Parathyroid adenoma (tissue), 2 donors: ENCODE results near the gene MAG.

Source experiments
- H2AFZ ChIP-seq: fragments of 300-600 bp; sonication (generic); one replicate; pipeline ENCODE4 v1.7.0; 2017; ENCODE audit warnings: antibody characterized with exemption, mild to moderate bottlenecking
- H3K27ac ChIP-seq: fragments of 300-600 bp; sonication (generic); one replicate; pipeline ENCODE4 v1.7.0; 2017
- H3K27me3 ChIP-seq: fragments of 300-600 bp; sonication (generic); one replicate; pipeline ENCODE4 v1.7.0; 2017; ENCODE audit warnings: low read length; ENCODE audit not compliant: control insufficient read depth, insufficient read depth
- H3K36me3 ChIP-seq: fragments of 300-600 bp; sonication (generic); one replicate; pipeline ENCODE4 v1.7.0; 2017; ENCODE audit warnings: low read length; ENCODE audit not compliant: control insufficient read depth, insufficient read depth
- H3K4me1 ChIP-seq: fragments of 300-600 bp; sonication (generic); one replicate; pipeline ENCODE4 v1.7.0; 2017; ENCODE audit warnings: control low read depth
- H3K4me2 ChIP-seq: fragments of 300-600 bp; sonication (generic); one replicate; pipeline ENCODE4 v1.7.0; 2017; ENCODE audit warnings: low read length
- H3K4me3 ChIP-seq: fragments of 300-600 bp; sonication (generic); one replicate; pipeline ENCODE4 v1.7.0; 2017; ENCODE audit warnings: low read depth, low read length
- H3K79me2 ChIP-seq: fragments of 300-600 bp; sonication (generic); one replicate; pipeline ENCODE4 v1.7.0; 2017; ENCODE audit warnings: control low read depth
- H3K9ac ChIP-seq: fragments of 300-600 bp; sonication (generic); one replicate; pipeline ENCODE4 v1.7.0; 2017; ENCODE audit warnings: mild to moderate bottlenecking
- H3K9me3 ChIP-seq: fragments of 300-600 bp; sonication (generic); one replicate; pipeline ENCODE4 v1.7.0; 2017; ENCODE audit warnings: low read length; ENCODE audit not compliant: control insufficient read depth
- TF ChIP-seq, protein P1 (sequence below): fragments of 300-600 bp; sonication (generic); IDR thresholded peaks from one replicate; pipeline ENCODE4 v1.7.0; 2017; ENCODE audit warnings: antibody characterized with exemption, mild to moderate bottlenecking
- donor health status: primary hyperparathyroidism.

The MAG gene

DNA sequence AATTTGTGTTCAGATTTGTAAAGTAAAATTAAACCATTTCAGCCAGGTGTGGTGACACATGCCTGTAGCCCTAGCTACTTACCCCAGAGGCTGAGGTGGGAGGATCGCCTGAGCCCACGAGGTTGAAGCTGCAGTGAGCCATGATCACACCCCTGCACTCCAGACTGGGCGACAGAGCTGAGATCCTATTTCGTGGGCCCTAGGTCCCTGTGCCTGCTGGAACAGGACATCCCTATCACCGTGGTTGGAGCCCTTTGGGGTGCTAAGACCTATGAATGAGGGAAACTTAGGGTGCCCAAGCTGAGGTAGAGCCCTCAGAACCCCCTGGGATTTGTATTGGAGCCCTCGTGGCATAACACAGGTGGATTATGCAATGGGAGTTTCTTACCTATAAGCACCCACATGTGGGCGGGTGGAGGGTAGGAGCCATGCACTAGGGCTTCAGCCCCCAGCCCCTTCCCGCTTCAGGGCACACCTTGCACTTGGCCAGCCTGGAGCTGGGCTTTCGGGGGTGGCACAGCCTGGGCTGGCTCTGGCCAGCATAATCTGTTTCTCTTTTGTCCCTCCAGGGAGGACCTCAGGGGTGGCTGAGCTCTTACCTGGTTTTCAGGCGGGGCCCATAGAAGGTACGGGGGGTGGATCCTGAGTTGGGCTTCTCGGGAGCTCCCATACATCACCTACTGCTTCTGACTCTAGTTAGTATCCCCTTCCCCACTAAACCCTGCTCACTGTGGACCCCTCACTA, 30.4 kb upstream of the MAG start:
- Histone ChIP-seq H3K9me3 (no peaks in the 10 kb centered on the region), H3K4me2 (no peak overlapping the region), H3K27me3 (no peaks in the 10 kb centered on the region), H3K27ac (no peak overlapping the region), H3K36me3 (no peaks in the 10 kb centered on the region), H3K79me2 (peaks cover 2% of the 10 kb centered on the region), H2AFZ (no peak overlapping the region), H3K4me1 (peaks cover 10% of the 10 kb centered on the region), H3K9ac (no peak overlapping the region), H3K4me3 (no peak overlapping the region)
- TF ChIP-seq, protein P1, sequence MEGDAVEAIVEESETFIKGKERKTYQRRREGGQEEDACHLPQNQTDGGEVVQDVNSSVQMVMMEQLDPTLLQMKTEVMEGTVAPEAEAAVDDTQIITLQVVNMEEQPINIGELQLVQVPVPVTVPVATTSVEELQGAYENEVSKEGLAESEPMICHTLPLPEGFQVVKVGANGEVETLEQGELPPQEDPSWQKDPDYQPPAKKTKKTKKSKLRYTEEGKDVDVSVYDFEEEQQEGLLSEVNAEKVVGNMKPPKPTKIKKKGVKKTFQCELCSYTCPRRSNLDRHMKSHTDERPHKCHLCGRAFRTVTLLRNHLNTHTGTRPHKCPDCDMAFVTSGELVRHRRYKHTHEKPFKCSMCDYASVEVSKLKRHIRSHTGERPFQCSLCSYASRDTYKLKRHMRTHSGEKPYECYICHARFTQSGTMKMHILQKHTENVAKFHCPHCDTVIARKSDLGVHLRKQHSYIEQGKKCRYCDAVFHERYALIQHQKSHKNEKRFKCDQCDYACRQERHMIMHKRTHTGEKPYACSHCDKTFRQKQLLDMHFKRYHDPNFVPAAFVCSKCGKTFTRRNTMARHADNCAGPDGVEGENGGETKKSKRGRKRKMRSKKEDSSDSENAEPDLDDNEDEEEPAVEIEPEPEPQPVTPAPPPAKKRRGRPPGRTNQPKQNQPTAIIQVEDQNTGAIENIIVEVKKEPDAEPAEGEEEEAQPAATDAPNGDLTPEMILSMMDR = no peak

DNA sequence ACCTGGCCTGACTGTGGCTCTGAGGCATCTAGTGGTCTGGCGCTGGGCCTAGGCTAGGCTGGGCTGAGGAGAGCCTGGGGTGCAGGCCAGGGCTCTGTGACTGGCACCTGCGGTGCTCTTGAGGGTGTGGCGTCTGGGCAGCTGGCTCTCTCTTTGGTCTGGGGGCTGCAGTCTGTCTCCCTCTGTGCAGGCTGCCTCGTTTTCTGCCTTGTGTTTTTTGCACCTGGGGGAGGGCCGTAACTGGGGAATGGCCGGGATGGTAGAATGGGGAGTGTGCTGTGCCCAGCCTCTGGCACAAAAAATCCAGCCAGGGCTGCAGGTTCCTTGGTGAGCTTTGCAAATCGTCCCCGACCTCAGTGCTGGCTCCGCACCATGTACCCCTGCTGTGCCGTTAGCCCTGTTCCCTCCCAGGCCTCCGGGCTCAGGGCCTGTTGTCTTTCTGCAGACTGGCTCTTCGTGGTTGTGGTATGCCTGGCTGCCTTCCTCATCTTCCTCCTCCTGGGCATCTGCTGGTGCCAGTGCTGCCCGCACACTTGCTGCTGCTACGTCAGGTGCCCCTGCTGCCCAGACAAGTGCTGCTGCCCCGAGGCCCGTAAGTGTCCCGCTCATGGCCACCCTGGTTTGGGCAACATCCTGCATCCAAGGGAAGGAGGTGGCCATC, 29.7 kb upstream of the MAG start:
- Histone ChIP-seq H3K36me3 (no peaks in the 10 kb centered on the region), H2AFZ (no peak overlapping the region), H3K27me3 (no peaks in the 10 kb centered on the region), H3K27ac (no peak overlapping the region), H3K79me2 (no peaks in the 10 kb centered on the region), H3K4me3 (no peak overlapping the region), H3K9me3 (no peaks in the 10 kb centered on the region), H3K4me2 (no peak overlapping the region), H3K9ac (no peak overlapping the region), H3K4me1 (peaks cover 10% of the 10 kb centered on the region)
- TF ChIP-seq, protein P1 = no peak

DNA sequence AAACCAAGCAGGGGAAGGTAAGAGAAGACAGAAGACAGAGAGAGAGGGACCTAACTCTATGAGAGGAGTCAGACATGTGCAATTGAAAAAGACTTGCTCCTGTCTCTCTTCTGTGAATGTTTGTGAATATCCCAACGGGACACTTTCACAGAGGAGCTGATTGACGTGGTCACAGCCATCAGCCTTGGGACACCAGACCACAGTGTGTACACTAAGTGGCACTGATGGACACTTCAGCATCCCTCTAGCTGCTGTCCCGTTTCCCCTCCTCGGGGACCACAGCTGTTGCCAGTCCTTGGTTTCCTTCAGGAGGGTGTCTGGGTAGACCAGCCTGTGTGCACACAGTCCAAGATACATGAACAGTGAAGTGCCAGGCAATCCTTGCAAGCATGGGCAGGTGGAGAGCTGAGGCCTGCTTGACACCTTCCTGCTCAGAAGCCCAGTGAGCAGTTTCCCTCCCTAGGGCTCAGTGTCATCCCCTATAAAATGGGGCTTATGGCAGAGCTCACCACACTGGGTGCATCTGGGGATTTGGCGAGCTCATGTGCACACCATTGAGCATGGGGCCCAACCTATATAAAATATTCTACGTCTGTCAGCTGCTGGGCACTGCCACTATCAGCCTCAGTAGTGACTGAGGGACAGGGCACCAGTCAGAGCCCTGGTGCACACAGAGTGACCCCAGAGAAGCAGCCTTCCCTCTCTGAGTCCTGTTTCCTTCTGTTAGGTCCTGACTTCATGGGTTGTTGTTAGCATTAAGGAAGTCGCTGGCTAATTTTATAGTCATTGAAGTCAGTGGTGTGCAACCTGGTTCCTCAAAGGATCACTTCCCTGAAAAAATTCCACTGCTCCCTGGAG, 27.5 kb upstream of the MAG start:
- Histone ChIP-seq H3K79me2 (no peaks in the 10 kb centered on the region), H3K4me2 (no peak overlapping the region), H3K9ac (no peak overlapping the region), H3K9me3 (no peaks in the 10 kb centered on the region), H3K36me3 (no peaks in the 10 kb centered on the region), H2AFZ (no peak overlapping the region), H3K27ac (no peak overlapping the region), H3K27me3 (no peaks in the 10 kb centered on the region), H3K4me3 (no peak overlapping the region), H3K4me1 (peaks cover 10% of the 10 kb centered on the region)
- TF ChIP-seq, protein P1 = no peak

DNA sequence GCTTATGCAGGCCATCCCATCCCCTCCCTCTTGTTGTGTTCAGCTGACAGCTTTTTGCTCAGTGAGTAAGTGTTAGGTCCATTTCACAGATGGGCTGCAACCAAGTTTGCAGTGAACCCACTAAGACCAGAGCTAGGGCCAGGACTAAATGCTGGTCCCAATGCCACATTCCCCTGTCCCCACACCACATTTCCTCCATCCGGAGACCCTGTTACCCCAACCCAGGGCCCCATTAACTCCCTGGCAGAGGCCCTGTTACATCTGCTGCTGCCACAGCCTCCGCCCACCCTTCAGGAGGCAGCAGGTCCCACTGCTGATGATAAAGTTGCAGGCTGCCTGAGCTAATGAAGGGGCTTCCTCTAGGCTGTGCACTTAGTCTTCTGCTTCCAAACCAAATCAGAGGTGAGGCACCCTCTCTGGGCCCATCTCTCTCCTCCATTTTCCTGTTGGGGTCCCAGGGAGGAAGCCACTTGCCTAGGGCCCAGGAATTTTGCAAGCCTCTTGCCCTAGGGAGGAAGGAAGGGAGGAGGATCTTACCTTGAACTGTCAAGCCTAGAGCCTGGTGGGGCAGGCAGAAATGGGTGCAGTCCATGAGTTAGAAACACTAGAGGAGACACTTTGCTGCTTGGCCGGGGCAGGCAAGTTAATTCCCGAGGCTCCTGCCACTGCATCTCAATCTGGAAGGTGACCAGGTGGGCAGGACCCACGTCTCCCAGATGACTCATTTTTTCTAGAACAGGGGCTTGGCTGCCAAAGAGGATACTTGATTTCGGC, 26.6 kb upstream of the MAG start:
- no peak overlapping the region for H3K4me3 ChIP-seq
- H3K79me2 ChIP-seq = peaks cover 4% of the 10 kb centered on the region
- no peak overlapping the region for H2AFZ ChIP-seq
- no peak overlapping the region for H3K9ac ChIP-seq
- H3K36me3 ChIP-seq = no peaks in the 10 kb centered on the region
- H3K9me3 ChIP-seq = no peaks in the 10 kb centered on the region
- TF ChIP-seq, protein P1 = no peak
- no peaks in the 10 kb centered on the region for H3K27me3 ChIP-seq
- H3K4me1 ChIP-seq = peaks cover 16% of the 10 kb centered on the region
- no peak overlapping the region for H3K4me2 ChIP-seq
- H3K27ac ChIP-seq = no peak overlapping the region
